Neural cell (in vitro differentiated cells): ENCODE results near the gene COQ4. TPM values are rescaled to one million over a fixed set of nuclear protein-coding genes. Genes with fewer than 3 reads are reported as not detected.
"Not testable (repeated sequence)": the region's sequence is repeated elsewhere in the genome, so short reads cannot be mapped to it uniquely, and the experiment has no call there.

Experiments
- H2AFZ ChIP-seq: fragments of 200-600, 300-800 bp; sonication (generic), shearing (Covaris generic); 2 replicates; pipeline ENCODE4 v1.6.0; 2014; ENCODE audit warnings: low read depth, mild to moderate bottlenecking, antibody characterized with exemption, low read length, moderate library complexity
- H3F3A ChIP-seq: fragments of 200-600 bp; shearing (Covaris generic); 2 replicates; pipeline ENCODE4 v1.6.1; 2016; ENCODE audit warnings: mild to moderate bottlenecking, moderate library complexity, mixed read lengths, antibody characterized with exemption, low read length; ENCODE audit not compliant: insufficient read depth, poor library complexity, severe bottlenecking
- H3K27ac ChIP-seq: fragments of 200-600, 300-800 bp; sonication (generic), shearing (Covaris generic); 2 replicates; pipeline ENCODE4 v1.5.1; 2014; ENCODE audit warnings: mild to moderate bottlenecking, low read length, moderate library complexity
- H3K27me3 ChIP-seq: fragments of 300-800, 200-600 bp; sonication (generic), shearing (Covaris generic); 2 replicates; pipeline ENCODE4 v1.6.0; 2014; ENCODE audit warnings: mild to moderate bottlenecking, low read depth, low read length, moderate library complexity; ENCODE audit not compliant: insufficient read depth
- H3K36me3 ChIP-seq: fragments of 300-800, 200-600 bp; sonication (generic), shearing (Covaris generic); 2 replicates; pipeline ENCODE4 v1.5.1; 2014; ENCODE audit warnings: mild to moderate bottlenecking, antibody characterized with exemption, low read length, moderate library complexity; ENCODE audit not compliant: insufficient read depth
- H3K4me2 ChIP-seq: fragments of 300-800, 200-600 bp; sonication (generic), shearing (Covaris generic); 2 replicates; pipeline ENCODE4 v1.6.0; 2014; ENCODE audit warnings: mild to moderate bottlenecking, low read length
- H3K4me3 ChIP-seq: fragments of 300-800, 200-600 bp; sonication (generic), shearing (Covaris generic); 2 replicates; pipeline ENCODE4 v1.5.1; 2014; ENCODE audit warnings: mild to moderate bottlenecking, low read length, moderate library complexity
- H3K79me2 ChIP-seq: fragments of 200-600 bp; shearing (Covaris generic); replicated peaks from 2 replicates; pipeline ENCODE4 v1.6.0; 2014; ENCODE audit warnings: mild to moderate bottlenecking, low read length, moderate library complexity; ENCODE audit not compliant: insufficient read depth
- H3K9ac ChIP-seq: fragments of 300-800, 200-600 bp; sonication (generic), shearing (Covaris generic); 2 replicates; pipeline ENCODE4 v1.6.1; 2016; ENCODE audit warnings: mild to moderate bottlenecking, low read length, mixed read lengths
- H3K9me2 ChIP-seq: fragments of 200-600 bp; shearing (Covaris generic); 2 replicates; pipeline ENCODE4 v1.6.1; 2016; ENCODE audit warnings: mild to moderate bottlenecking, low read length, mixed read lengths; ENCODE audit not compliant: insufficient read depth
- H3K9me3 ChIP-seq: fragments of 200-600, 300-800 bp; sonication (generic), shearing (Covaris generic); 2 replicates; pipeline ENCODE4 v1.6.1; 2016; ENCODE audit warnings: mild to moderate bottlenecking, mixed run types, low read length, moderate library complexity, mixed read lengths
- H4K20me1 ChIP-seq: fragments of 200-600 bp; shearing (Covaris generic); 2 replicates; pipeline ENCODE4 v1.6.1; 2016; ENCODE audit warnings: mild to moderate bottlenecking, mixed run types; ENCODE audit not compliant: insufficient read depth
- CTCF ChIP-seq: fragments of 450-650 bp; IDR thresholded peaks from 2 replicates; pipeline ENCODE4 v1.5.1; 2014; ENCODE audit warnings: antibody characterized with exemption, mild to moderate bottlenecking, moderate library complexity; ENCODE audit not compliant: poor library complexity, severe bottlenecking
- EP300 ChIP-seq: fragments of 450-650 bp; conservative IDR thresholded peaks from 2 replicates; pipeline ENCODE4 v1.6.1; 2014; ENCODE audit warnings: antibody characterized with exemption, mild to moderate bottlenecking, moderate library complexity; ENCODE audit not compliant: poor library complexity, severe bottlenecking
- EZH2 ChIP-seq: fragments of 200-600, 300-800 bp; shearing (Covaris generic), sonication (generic); IDR thresholded peaks from 2 replicates; pipeline ENCODE4 v1.6.1; 2014; ENCODE audit warnings: antibody characterized with exemption, low read length, borderline replicate concordance, mild to moderate bottlenecking; ENCODE audit not compliant: insufficient read depth, poor library complexity, severe bottlenecking
- MXI1 ChIP-seq: fragments of 450-650 bp; conservative IDR thresholded peaks from 2 replicates; pipeline ENCODE4 v1.6.1; 2014; ENCODE audit warnings: antibody characterized with exemption, mild to moderate bottlenecking; ENCODE audit not compliant: poor library complexity, severe bottlenecking
- POLR2AphosphoS5 ChIP-seq: IDR thresholded peaks from 2 replicates; pipeline ENCODE4 v1.6.1; 2012
- RAD21 ChIP-seq: fragments of 450-650 bp; conservative IDR thresholded peaks from 2 replicates; pipeline ENCODE4 v1.6.1; 2014; ENCODE audit warnings: antibody characterized with exemption, mild to moderate bottlenecking, moderate library complexity
- REST ChIP-seq: IDR thresholded peaks from 2 replicates; pipeline ENCODE4 v1.6.1; 2012; ENCODE audit warnings: borderline replicate concordance
- SMC3 ChIP-seq: fragments of 450-650 bp; conservative IDR thresholded peaks from 2 replicates; pipeline ENCODE4 v1.6.1; 2014; ENCODE audit warnings: antibody characterized with exemption, mild to moderate bottlenecking, moderate library complexity; ENCODE audit not compliant: poor library complexity
- TAF1 ChIP-seq: IDR thresholded peaks from 2 replicates; pipeline ENCODE4 v1.6.1; 2012; ENCODE audit warnings: low read depth
- polyA plus RNA-seq: library from polyadenylated mRNA; depleted of rRNA; stranded (reverse); fragments of >200 nt; gene quantifications from 2 replicates; pipeline ENCODE4 v1.2.3, GENCODE V29; 2014

The COQ4 gene
- polyA plus RNA-seq, 1 donor from 2014 or later, result 108 TPM

DNA sequence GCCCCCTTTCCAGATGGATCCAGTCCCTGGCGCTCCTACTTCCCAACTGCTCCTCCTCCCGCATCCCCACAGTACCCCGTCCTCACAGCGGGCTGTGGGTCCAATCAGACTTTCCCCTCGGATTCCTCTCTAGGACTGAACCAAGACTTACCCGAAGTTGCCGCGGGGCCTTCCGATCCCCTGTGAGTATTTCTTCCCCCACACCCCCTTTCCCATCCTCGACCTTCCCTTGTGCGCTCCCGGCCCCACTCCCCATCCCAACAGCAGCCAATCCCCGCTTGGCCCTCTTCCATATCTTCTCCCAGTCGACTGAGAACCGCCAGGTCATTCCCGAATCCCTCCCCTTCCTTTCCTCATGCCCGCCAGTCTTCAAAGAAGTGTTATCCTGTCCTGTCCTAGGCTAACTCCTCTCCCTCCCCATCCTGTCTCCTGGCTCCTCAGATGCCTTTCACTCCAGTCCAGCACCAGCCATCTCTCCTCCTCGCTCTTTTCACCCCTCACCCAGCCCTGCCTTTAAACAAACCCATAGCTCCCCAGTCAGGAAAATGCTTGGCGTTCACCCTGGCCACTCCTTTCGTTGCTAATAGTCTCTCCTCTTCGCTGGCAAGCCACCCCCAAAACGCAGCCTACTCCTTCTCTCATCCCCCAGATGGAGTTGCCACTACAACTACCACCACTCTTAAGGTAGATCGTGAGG is 45.9 kb upstream of the COQ4 start:
- Histone ChIP-seq H3K9ac (peak overlapping the region; percentile 74), H3K9me2 (no peaks in the 10 kb centered on the region), H3K4me3 (peak overlapping the region; percentile 95), H3K79me2 (peaks cover 15% of the 10 kb centered on the region), H3F3A (no peaks in the 10 kb centered on the region), H2AFZ (peak overlapping the region; percentile 67), H3K27ac (peak overlapping the region; percentile 54), H4K20me1 (no peaks in the 10 kb centered on the region), H3K4me2 (peak overlapping the region; percentile 98), H3K36me3 (no peaks in the 10 kb centered on the region), H3K27me3 (no peaks in the 10 kb centered on the region), H3K9me3 (no peaks in the 10 kb centered on the region)
- TF ChIP-seq RAD21, result no peak
- no peak for TF ChIP-seq CTCF
- TF ChIP-seq EZH2, result no peak
- no peak for TF ChIP-seq TAF1
- no peak for TF ChIP-seq MXI1
- no peak for TF ChIP-seq SMC3
- TF ChIP-seq EP300, result no peak
- TF ChIP-seq REST, result no peak
- TF ChIP-seq POLR2AphosphoS5, result no peak

- not testable (repeated sequence) for H3F3A ChIP-seq, H3K9ac ChIP-seq, H3K27me3 ChIP-seq, H3K9me2 ChIP-seq, H3K27ac ChIP-seq, H3K9me3 ChIP-seq, H4K20me1 ChIP-seq, H3K36me3 ChIP-seq, H3K4me2 ChIP-seq, H2AFZ ChIP-seq, H3K4me3 ChIP-seq
- H3K79me2 ChIP-seq, result peaks cover 11% of the 10 kb centered on the region
Observed at GRCh38 chr9:128279088-128280073, 43.3 kb upstream of the COQ4 start.
